Bronchial epithelial cell (primary cell): ENCODE measurements around the gene UBL4A. TPM values are rescaled to one million over a fixed set of nuclear protein-coding genes. Genes with fewer than 3 reads are reported as not detected.
A peak's percentile ranks its signal among the peaks of the same experiment; 100 is the strongest.

Experiments
- DNase-seq: peaks from one replicate; pipeline ENCODE4 v3.0.0-alpha.2; 2010; ENCODE audit warnings: low read depth
- FAIRE-seq: peaks from 2 replicates; lab custom pipeline; 2011; peaks lifted over from hg19 to GRCh38; lab: Jason Lieb, UNC
- H3K27me3 ChIP-seq: 2 replicates; pipeline ENCODE4 v1.5.1; 2011; ENCODE audit warnings: low read length; ENCODE audit not compliant: control insufficient read depth, insufficient read depth
- H3K36me3 ChIP-seq: 2 replicates; pipeline ENCODE4 v1.5.1; 2011; ENCODE audit warnings: low read length; ENCODE audit not compliant: control insufficient read depth, insufficient read depth
- H3K4me3 ChIP-seq: 2 replicates; pipeline ENCODE4 v1.5.1; 2011; ENCODE audit warnings: mild to moderate bottlenecking, low read depth, low read length, control low read depth
- total RNA-seq: library from RNA; depleted of rRNA; stranded (reverse); fragments of >200 nt; gene quantifications from 2 replicates; pipeline ENCODE4 v1.2.1, GENCODE V29; 2014
- TF ChIP-seq, protein P1 (sequence below): IDR thresholded peaks from 2 replicates; pipeline ENCODE4 v1.5.1; 2011; ENCODE audit warnings: mild to moderate bottlenecking, moderate library complexity, low read length, control low read depth, inconsistent platforms; ENCODE audit not compliant: insufficient read depth, severe bottlenecking

The UBL4A gene
- total RNA-seq, 1 donor from 2014 or later, result 59.2 TPM

DNA sequence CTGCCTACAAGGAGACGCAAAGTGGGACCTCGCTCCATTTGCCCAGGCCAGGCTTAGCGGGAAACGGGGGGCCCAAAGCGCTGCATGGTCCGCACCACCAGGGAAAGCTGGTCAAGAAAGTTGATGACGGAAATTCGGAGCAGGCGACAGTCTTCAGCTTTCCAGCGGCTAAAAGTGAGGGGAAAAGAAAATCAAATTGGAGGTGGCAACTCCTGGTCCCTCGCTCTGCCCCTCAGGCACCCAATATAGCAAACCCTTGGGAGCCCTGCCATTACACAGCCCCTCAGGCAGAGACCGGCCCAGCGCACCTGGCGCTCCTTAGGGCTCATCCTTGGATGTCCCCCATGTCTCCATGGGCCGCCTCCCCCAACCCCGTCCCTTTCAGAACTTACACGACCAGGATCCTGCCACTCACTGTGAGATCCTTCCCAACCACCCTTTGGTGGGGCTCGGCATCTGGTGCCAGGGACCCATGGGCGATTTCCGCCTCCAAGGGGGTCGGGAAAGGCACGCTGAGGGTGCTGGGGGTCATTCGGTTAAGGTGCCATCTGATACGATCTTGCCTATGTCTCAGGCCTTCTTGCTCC, 8.4 kb downstream of the UBL4A start:
- DNase-seq, result no peak
- Histone ChIP-seq H3K36me3 (peaks cover 5% of the 10 kb centered on the region), H3K27me3 (no peaks in the 10 kb centered on the region), H3K4me3 (peak overlapping the region; percentile 49)
- TF ChIP-seq, protein P1, sequence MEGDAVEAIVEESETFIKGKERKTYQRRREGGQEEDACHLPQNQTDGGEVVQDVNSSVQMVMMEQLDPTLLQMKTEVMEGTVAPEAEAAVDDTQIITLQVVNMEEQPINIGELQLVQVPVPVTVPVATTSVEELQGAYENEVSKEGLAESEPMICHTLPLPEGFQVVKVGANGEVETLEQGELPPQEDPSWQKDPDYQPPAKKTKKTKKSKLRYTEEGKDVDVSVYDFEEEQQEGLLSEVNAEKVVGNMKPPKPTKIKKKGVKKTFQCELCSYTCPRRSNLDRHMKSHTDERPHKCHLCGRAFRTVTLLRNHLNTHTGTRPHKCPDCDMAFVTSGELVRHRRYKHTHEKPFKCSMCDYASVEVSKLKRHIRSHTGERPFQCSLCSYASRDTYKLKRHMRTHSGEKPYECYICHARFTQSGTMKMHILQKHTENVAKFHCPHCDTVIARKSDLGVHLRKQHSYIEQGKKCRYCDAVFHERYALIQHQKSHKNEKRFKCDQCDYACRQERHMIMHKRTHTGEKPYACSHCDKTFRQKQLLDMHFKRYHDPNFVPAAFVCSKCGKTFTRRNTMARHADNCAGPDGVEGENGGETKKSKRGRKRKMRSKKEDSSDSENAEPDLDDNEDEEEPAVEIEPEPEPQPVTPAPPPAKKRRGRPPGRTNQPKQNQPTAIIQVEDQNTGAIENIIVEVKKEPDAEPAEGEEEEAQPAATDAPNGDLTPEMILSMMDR, result no peak
- FAIRE-seq, result no peak

DNA sequence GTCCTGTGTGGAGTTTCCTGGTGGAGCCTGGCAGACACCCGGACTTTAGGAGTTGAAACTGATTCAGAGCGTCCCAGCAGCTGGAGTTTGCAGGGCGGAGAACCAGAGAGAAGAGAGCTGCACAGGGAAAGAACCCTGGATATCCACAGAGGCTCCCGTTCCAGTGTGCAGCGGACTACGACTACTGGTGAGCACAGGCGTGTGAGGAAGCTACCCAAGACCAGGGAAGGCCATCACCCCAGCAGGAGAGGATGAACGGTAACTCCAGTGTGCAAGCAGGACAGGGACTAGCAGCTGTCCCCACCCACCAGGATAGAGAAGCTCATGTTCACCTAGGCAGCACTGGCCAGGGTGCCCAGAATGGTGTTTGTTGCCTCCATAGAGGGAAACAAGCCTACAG, 9.6 kb downstream of the UBL4A start:
- Histone ChIP-seq H3K36me3 (peaks cover 9% of the 10 kb centered on the region), H3K27me3 (no peaks in the 10 kb centered on the region), H3K4me3 (no peak overlapping the region)
- TF ChIP-seq, protein P1, result no peak
- FAIRE-seq, result peak; percentile 93
- no peak for DNase-seq

DNA sequence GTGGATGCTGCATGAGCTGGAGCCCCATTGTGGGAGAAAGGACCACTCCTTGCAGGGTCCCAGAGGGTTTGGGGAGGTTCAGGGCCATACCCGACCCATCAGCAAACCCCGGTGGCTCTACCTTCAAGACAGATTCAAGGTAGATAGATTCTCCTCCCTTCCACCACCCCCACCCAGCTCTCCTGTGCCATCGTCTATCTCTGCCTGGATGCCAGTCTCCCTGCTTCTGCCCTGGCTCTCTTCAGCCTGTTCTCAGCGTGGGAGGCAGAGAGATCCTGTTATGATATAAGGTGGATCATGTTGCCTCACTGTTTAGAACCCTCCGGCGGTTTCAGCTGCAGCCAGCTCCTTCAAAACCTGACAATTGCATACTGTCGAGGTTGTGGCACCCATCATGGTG, 12.7 kb downstream of the UBL4A start:
- H3K27me3 ChIP-seq, result no peaks in the 10 kb centered on the region
- TF ChIP-seq, protein P1, result no peak
- H3K4me3 ChIP-seq, result no peak overlapping the region
- peaks cover 23% of the 10 kb centered on the region for H3K36me3 ChIP-seq
- no peak for DNase-seq
- FAIRE-seq, result no peak

DNA sequence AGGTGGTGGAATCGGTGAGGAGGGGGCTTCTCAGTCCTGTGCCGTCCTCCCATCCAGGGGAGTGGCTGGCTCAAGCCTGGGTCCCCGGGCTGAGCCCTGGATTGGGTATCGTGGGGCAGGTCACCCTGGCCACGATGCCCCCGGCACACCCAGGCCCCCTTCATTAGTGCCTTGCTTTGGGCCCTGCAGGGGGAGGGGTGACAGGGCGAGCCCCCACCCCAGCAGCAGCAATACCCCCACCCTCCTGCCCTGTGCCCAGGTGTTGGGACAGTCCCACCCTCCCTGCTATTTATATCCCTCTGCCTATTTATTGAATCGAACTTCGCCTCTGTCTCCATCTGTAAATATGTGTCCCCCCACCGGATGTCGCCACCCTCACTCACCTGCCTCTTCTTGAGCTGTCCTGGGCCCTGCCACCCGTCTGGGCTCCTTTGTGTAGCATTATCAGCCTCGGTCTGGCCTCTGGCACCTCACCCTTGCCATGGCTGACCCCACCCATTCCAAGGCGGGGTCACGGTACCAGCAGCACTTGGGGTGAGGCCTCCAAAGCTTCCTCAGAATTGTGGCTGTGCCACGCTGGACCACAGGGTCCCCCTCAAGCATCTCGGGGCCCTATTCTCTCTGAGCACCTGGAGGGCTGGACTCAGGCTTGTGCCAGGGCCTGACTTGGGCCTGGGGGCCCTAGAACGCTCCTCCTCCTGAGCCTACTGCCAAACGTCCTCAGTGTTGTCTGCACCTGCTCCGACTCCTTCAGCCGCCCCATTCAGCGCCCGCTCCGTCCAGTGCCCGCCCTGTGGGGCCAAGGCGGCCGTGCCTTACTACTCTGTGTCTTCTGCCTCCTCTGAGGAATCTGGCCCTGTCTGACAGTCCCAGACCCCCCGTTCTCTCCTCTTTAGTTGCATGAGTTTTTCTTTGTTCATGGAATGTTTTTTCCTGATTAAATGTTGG, 13.5 kb downstream of the UBL4A start:
- H3K36me3 ChIP-seq, result peaks cover 24% of the 10 kb centered on the region
- FAIRE-seq, result no peak

DNA sequence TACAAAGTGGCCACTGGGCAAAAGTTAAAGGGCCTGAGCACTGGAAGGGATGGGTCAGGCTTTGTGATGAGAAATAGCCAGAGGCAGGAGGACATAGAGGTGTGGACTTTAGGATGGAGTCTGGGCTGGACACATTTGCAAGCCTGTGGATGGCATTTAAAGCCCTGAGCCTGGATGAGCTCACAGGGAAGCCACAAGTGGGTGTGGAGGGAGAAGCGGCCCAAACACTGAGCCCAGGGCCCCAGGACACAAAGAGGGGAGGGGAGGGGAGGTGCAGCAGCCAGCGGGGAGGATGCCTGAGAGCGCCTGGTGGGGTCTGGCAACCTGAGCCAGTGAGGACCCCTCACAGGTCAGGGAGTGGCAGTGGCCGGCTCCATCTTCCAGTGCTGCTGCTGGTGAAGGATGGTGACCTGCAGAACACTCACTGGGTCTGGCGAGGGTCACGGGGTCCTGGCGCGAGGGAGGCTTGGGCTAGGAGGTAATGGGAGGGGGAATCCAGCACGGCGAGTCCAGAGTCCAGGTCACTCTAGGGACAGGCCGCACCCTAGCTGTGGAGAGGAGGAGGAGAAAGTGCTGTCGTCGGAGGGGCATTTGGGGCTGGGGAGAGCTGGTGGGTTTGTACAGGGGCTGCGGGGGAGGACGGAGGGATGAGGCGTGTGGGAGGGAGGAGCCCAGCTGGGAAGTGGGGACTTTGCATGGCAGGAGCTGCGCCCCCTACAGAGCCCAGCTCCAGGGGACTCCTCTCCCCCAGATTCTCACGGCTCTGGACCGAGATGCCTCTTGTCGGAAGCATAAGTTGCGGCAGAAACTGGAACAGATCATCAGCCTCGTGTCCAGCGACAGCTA, 14.4 kb downstream of the UBL4A start:
- Histone ChIP-seq H3K27me3 (no peaks in the 10 kb centered on the region), H3K36me3 (peaks cover 28% of the 10 kb centered on the region), H3K4me3 (no peak overlapping the region)
- FAIRE-seq (no peak), DNase-seq (no peak)
- TF ChIP-seq, protein P1, result no peak

More for the DNA sequence above, 13.5 kb downstream of the UBL4A start:
- no peaks in the 10 kb centered on the region for H3K27me3 ChIP-seq
- TF ChIP-seq, protein P1, result no peak
- H3K4me3 ChIP-seq, result no peak overlapping the region
- no peak for DNase-seq
